Stimulated activated CD4-positive, alpha-beta T cell treated with anti-CD3 and anti-CD28 coated beads, Interleukin-12 subunit alpha, Interleukin-12 subunit beta, amount 100 ng/mL, for 24 hours (primary cell): ENCODE measurements around the gene DNASE2.

Source experiments
- DNase-seq, 2 experiments: peaks; one replicate each; pipeline ENCODE4 v3.0.0-alpha.2; 2020; ENCODE audit warnings: low read depth in 2 of 2

The DNASE2 gene

DNA sequence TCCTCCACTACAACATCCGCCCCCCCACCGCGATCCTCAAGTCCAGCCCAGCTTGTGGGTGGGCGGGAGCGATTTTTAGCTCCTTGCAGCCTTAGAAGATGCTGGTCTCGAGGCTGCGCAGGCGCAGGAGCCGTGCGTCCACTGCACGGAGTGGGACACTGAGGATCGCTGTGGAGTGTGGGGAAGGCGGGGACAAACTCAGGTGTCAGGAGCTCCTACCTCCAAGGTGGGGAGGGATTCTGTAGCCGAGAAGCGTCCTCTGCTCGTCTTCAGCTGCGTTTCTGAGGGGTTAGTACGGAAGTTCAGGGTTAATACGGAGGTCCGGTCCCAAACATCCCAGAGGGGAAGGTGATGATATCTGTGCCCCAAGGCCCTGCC lies 46.7 kb downstream of the DNASE2 start, which contains the start of gene RTBDN:
RTBDN (minus strand) TSS at position 14 of the 378 bp plus-strand sequence. CDS start 4,600 bp downstream, outside the sequence.
- DNase-seq, result no peak

DNA sequence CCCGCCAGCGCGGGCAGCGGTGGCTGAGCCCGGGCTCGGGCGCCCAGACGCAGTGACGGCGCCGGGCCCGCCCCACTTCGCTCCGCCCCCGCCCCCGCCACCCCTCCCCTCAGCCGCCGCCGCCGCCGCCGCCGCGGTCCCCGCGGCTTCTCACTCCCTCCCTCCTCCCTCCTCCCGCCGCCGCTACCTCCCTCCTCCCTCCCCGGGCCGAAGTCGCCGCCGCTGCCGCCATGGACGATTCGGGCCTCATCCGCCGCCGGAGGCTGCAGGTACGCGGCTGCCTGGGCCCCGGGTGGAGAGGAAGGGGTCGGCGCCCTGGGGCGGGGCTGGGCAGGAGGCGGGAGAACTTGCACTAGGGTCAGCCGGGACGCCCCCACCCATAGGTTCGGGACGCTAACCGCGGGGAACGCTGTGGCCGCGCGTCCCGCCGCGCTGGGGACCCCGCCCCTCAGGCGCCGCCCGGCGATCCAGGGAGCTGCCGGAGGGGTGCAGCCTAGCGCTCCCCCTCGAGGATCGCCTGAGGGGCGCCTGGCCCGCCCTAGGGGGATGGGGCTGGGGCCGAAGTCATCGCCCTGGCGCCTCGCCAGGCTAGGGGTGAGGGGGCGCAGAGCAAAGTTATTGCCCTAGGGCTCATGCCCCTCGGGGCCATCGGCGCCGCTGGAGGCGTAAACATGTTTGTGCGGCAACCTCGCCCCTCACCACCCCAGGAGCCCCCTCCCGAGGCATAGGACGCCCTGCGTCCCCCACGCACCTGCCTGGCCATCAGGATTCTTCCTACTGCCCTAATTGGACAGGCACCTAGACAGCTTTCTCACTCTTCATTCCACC lies 47.3 kb downstream of the DNASE2 start:
- no peak for DNase-seq

- no peak for DNase-seq
Measured at GRCh38 chr19:12833418-12833737, 47.9 kb downstream of the DNASE2 start.

GRCh38 chr19:12828494-12828893 lies 52.8 kb downstream of the DNASE2 start:
- peak in 1 of 2 experiments; percentile 36 for DNase-seq

DNA sequence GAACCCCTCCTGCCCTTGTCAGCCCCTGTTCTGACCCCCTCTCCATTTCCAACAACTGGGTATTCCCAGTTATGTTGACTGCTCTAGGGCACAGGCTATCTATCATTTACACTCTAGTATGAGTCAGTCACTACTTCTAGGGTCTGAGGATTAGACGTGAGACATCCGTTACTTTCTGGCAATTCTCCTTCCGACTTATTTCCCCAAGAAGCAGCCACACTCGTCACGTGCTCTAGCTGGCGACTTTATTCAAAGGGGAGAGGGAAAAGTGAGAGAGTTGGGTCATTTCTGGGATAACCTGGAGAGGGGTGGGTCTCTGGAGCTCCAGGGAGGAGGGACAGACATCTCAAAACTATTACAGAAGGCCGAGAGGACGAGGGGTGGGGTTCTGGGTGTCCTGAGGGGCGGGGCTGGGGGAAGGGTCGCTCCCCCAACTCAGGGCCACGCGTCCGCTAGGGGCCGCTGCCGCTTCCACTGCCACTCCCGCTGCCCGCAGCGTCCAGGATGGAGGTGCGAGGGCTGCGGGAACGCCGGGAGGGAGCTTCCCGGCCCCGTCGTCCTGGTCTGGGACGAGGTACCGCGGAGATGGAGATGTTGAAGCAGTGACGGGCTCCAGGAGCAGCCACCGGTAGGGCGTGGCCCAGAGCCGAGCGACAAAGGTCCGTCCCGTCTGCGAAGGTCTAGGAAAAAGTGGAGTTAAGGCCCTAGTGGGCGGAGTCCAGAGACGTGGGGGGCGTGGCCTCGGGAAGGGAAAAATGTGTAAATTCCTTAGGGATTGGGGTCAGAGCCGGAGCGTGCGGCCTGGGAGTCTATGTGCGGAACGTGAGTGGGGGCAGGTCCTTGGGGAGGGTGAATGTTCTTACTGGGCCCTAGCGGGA lies 55.8 kb downstream of the DNASE2 start:
- DNase-seq, result no peak
